ENCODE data around the gene ATF7.

DNA sequence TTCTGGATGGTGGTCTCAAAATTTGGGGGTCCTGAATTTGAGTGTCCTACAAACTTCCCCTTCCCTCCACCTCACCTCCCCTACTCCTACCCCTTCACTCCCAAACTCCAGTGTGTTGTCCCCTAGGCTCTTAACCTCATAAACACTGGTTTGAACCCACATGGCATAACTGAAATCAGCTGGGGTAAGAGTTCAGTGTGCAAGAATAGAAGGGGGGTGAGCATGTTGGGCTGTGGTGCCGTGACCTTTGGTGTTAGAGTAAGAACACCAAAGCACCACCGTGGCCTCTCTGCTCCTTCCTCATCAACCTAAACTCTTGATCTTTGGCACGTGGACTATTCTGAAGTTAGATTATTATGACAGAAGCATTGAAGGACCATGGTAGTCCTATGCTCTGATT lies 163.2 kb downstream of the ATF7 start:
- TF ChIP-seq, protein P1, sequence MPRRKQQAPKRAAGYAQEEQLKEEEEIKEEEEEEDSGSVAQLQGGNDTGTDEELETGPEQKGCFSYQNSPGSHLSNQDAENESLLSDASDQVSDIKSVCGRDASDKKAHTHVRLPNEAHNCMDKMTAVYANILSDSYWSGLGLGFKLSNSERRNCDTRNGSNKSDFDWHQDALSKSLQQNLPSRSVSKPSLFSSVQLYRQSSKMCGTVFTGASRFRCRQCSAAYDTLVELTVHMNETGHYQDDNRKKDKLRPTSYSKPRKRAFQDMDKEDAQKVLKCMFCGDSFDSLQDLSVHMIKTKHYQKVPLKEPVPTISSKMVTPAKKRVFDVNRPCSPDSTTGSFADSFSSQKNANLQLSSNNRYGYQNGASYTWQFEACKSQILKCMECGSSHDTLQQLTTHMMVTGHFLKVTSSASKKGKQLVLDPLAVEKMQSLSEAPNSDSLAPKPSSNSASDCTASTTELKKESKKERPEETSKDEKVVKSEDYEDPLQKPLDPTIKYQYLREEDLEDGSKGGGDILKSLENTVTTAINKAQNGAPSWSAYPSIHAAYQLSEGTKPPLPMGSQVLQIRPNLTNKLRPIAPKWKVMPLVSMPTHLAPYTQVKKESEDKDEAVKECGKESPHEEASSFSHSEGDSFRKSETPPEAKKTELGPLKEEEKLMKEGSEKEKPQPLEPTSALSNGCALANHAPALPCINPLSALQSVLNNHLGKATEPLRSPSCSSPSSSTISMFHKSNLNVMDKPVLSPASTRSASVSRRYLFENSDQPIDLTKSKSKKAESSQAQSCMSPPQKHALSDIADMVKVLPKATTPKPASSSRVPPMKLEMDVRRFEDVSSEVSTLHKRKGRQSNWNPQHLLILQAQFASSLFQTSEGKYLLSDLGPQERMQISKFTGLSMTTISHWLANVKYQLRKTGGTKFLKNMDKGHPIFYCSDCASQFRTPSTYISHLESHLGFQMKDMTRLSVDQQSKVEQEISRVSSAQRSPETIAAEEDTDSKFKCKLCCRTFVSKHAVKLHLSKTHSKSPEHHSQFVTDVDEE (CRISPR knock-in tag; IDR thresholded peaks at IDR 0.05) = no peak
- no peak for TF ChIP-seq OSR1 (CRISPR knock-in tag; IDR thresholded peaks at IDR 0.05)
- no peak for TF ChIP-seq ZFP30 (CRISPR knock-in tag; IDR thresholded peaks at IDR 0.05)
